Stomach (tissue), 4 donors: Measurements from ENCODE around the gene LGALS12.

Experiments
- CTCF ChIP-seq, 7 experiments: fragments of 450-650 bp in 4 of 7; fragments of 200-600 bp in 3 of 7; sonication (generic) in 3 of 7; IDR thresholded peaks; one replicate each; pipeline ENCODE4 v1.5.1; 2016 to 2019; ENCODE audit warnings: antibody characterized with exemption in 7 of 7, control low read depth in 2 of 7, mild to moderate bottlenecking in 1 of 7
- EP300 ChIP-seq: sonication (generic); formaldehyde crosslinking; IDR thresholded peaks from one replicate; pipeline ENCODE4 v1.6.1; 2017; ENCODE audit warnings: antibody characterized with exemption
- POLR2A ChIP-seq, 4 donors: fragments of 450-650 bp; IDR thresholded peaks; one replicate each; pipeline ENCODE4 v1.6.1; 2016; ENCODE audit warnings: antibody characterized with exemption in 4 of 4, control low read depth in 2 of 4, mild to moderate bottlenecking in 1 of 4, moderate library complexity in 1 of 4
- POLR2AphosphoS5 ChIP-seq, 3 donors: sonication (generic); formaldehyde crosslinking; IDR thresholded peaks; one replicate each; pipeline ENCODE4 v1.6.1; 2016; ENCODE audit warnings: antibody characterized with exemption in 3 of 3

DNA sequence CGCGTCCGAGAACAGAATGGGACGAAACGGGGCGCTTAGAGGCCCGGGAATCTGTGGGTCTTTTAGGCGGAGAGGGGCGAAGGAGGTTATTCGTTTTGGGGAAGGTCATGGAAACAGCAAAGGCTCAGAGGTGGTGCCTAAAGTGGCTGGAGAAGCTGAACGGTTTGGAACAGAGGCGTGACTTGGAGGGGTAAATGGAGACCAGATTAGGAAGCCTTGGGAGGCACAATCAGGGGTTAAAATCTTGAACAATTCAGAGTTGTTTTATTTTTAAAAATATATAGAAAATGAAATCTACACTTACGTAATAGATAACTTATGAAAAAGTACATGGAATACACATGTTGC is 14.7 kb upstream of the LGALS12 start:
- TF ChIP-seq EP300 (no peak), POLR2A (IDR thresholded peaks at IDR 0.05) (no peak), POLR2AphosphoS5 (IDR thresholded peaks at IDR 0.05) (no peak), CTCF (IDR thresholded peaks at IDR 0.05) (no peak)
